Spinal cord (tissue), 10 donors: ENCODE measurements around the gene RUNDC3A. TPM values are rescaled to one million over a fixed set of nuclear protein-coding genes. Genes with fewer than 3 reads are reported as not detected.
"Not testable (repeated sequence)": the region's sequence is repeated elsewhere in the genome, so short reads cannot be mapped to it uniquely, and the experiment has no call there.

ENCODE experiments used
- DNase-seq, 6 donors: peaks; one replicate each; pipeline versions ENCODE4 v3.0.0 to v3.0.0-alpha.2; 2013 to 2015; ENCODE audit warnings: low spot score in 6 of 6, low read depth in 4 of 6
- H3K27ac ChIP-seq: one replicate; pipeline ENCODE4 v1.5.1; 2013; ENCODE audit warnings: low read depth, low read length, control low read depth
- H3K27me3 ChIP-seq: one replicate; pipeline ENCODE4 v1.6.1; 2013; ENCODE audit warnings: low read length; ENCODE audit not compliant: control insufficient read depth, insufficient read depth
- H3K36me3 ChIP-seq: one replicate; pipeline ENCODE4 v1.6.1; 2013; ENCODE audit warnings: low read length; ENCODE audit not compliant: control insufficient read depth, insufficient read depth
- H3K4me1 ChIP-seq: one replicate; pipeline ENCODE4 v1.6.1; 2013; ENCODE audit warnings: low read length; ENCODE audit not compliant: control insufficient read depth, insufficient read depth
- H3K4me3 ChIP-seq: one replicate; pipeline ENCODE4 v1.5.1; 2013; ENCODE audit warnings: low read depth, low read length, control low read depth
- H3K9me3 ChIP-seq: one replicate; pipeline ENCODE4 v1.6.1; 2013; ENCODE audit warnings: low read length; ENCODE audit not compliant: control insufficient read depth, insufficient read depth
- WGBS: methylation state at CpG from one replicate; pipeline ENCODE4 v1.1.5; 2013; ENCODE audit warnings: missing lambda C conversion rate; ENCODE audit not compliant: insufficient coverage; 5-methylcytosine and 5-hydroxymethylcytosine counted together
- polyA plus RNA-seq, 2 donors: library from polyadenylated mRNA; unstranded; fragments of 120-200 nt; gene quantifications; one replicate each; pipeline ENCODE4 v1.2.1, GENCODE V29; 2013; ENCODE audit not compliant: insufficient read length in 2 of 2
- small RNA-seq: library from RNA; depleted of rRNA; stranded (forward); fragments of <200 nt; gene quantifications from one replicate; pipeline ENCODE3, GENCODE V24; 2014; ENCODE audit warnings: low replicate concordance
- total RNA-seq, 2 donors: library from RNA; depleted of rRNA in 1 of 2; stranded (reverse); fragments of 120-200 nt in 1 of 2; fragments of >200 nt in 1 of 2; gene quantifications; one replicate each; pipeline versions ENCODE4 v1.2.3 to v1.2.4, GENCODE V29; 2013 to 2014
- donor health status: healthy.

Gene RUNDC3A
- total and polyA plus RNA-seq, 4 donors, result 44.0 to 173 (median 112) TPM

DNA sequence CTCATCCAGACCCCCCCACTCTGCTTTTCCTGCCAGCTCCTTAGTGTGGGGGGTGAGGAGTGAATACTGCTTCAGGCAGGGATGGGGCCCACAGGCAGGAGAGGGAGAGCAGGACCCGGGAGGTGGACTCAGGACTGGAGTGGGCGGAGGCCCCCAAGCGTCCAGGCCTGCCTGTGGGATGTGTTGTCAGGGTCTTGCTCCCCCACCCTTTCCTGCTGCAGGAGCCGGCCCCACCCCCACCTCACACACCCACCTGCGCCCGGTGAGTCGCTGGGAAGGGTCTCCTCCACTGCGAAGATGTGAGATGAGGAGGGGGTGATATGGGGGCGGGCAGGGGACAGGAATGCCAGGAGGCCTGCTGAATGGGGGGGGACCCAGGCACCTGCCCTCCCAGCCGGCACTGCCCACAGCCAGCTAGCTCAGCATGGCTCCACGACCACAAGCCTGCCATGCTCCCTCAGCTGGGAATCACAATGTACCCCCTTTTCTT is 54.1 kb downstream of the RUNDC3A start:
- peak overlapping the region; percentile 75 for H3K27ac ChIP-seq
- 7% methylated on average over 3 of the region's 11 CpGs for WGBS
- DNase-seq, result peak in 2 of 6 donors; percentile 38 to 40

GRCh38 chr17:44362949-44363612 is 54.7 kb downstream of the RUNDC3A start:
- peaks cover 32% of the 10 kb centered on the region for H3K4me1 ChIP-seq
- peaks cover 26% of the 10 kb centered on the region for H3K36me3 ChIP-seq
- H3K27me3 ChIP-seq, result no peaks in the 10 kb centered on the region
- H3K27ac ChIP-seq, result peak overlapping the region; percentile 75
- no peaks in the 10 kb centered on the region for H3K9me3 ChIP-seq
- H3K4me3 ChIP-seq, result peak overlapping the region; percentile 73
- peak in 2 of 6 donors; percentile 81 to 85 for DNase-seq
- WGBS, result under 1% methylated on average over 44 of the region's 45 CpGs

More for the DNA sequence above, 54.1 kb downstream of the RUNDC3A start:
- no peaks in the 10 kb centered on the region for H3K27me3 ChIP-seq
- H3K4me3 ChIP-seq, result peak overlapping the region; percentile 73
- peaks cover 29% of the 10 kb centered on the region for H3K36me3 ChIP-seq
- no peaks in the 10 kb centered on the region for H3K9me3 ChIP-seq
- peaks cover 32% of the 10 kb centered on the region for H3K4me1 ChIP-seq

- Histone ChIP-seq H3K27ac (peak within 1 kb of the TSS; percentile 75), H3K27me3 (no peaks in the 10 kb centered on the region), H3K9me3 (no peaks in the 10 kb centered on the region), H3K36me3 (peaks cover 20% of the 10 kb centered on the region), H3K4me3 (peak within 1 kb of the TSS; percentile 73), H3K4me1 (peaks cover 32% of the 10 kb centered on the region)
- WGBS, result under 1% methylated on average over 61 of the region's 63 CpGs
- DNase-seq, result peak in 3 of 6 donors; percentile 51 to 92 (median 91)
Observed at GRCh38 chr17:44363613-44364159, 55.3 kb downstream of the RUNDC3A start, which contains the start of gene FAM171A2. Gene FAM171A2 (minus strand): TSS chr17:44363853. CDS start chr17:44363714, 139 bp downstream.

DNA sequence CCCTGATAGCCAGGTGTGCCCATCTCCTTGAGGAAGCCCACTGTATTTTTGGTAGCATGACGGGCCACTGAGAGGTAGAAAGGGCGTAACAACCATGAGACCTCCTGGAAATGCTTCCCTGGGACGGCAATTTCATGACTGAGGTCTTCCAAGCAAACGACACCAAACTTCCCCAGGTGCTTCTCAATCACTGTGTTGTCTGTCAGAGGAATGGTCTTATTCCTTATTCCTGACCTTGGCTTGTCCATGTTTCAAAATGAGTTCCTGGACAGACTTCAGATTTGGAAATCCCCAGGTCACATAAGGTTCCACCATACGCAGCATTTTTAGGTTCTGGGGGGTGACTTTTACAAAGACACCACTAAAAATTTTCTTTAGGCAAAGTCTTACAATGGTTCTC is 56.6 kb downstream of the RUNDC3A start:
- not testable (repeated sequence) for DNase-seq

DNA sequence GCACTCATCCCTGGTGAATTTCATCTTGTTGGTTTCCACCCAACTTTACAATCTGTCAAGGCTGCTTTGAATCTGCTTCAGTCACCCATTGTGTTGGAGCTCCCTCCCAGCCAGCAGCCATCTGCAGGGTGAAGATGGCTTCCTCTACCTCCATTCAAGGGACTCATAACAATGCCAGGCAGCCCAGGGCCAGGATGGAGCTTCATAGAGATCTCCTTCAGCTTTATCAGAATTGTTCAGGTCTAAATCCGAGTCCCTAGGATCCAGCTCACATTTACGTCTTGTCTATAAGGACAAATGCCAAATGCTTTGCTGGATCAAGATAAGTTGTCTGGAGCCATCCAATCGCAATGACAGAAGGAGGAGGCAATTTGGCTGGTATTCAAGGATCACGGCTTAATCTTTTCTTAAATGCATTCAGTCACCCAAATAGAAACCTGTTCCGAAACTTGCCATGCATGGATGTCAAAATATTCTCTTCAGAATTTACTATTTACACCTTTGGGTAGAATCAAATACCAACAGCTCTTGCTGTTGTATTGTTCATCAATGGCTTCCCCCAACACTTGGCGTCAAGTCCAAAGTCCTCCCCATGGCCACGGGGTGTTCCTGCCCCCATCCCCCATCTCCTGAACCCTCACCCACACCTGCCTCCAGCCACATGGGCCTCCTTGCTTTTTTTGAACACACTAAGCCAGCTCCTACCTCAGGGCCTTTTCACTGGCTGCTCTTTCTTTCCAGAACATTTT is 59.0 kb downstream of the RUNDC3A start:
- Histone ChIP-seq H3K27me3 (no peaks in the 10 kb centered on the region), H3K4me1 (peaks cover 5% of the 10 kb centered on the region), H3K27ac (no peak overlapping the region), H3K9me3 (no peaks in the 10 kb centered on the region), H3K4me3 (no peak overlapping the region), H3K36me3 (no peaks in the 10 kb centered on the region)
- DNase-seq, result peak in 1 of 6 donors; percentile 94
- WGBS, result 87% methylated on average over 4 of the region's 7 CpGs

More for the DNA sequence above, 56.6 kb downstream of the RUNDC3A start:
- not testable (repeated sequence) for H3K4me3 ChIP-seq, H3K9me3 ChIP-seq, H3K36me3 ChIP-seq, H3K27ac ChIP-seq, H3K27me3 ChIP-seq
- peaks cover 27% of the 10 kb centered on the region for H3K4me1 ChIP-seq
- WGBS, result 85% methylated on average over 3 of the region's 5 CpGs

Small RNA genes within 50 kb of the gene (small RNA-seq; reads per million reads assigned to genes)
- gene RF00012 (0.06 reads per million), gene RN7SL507P (0.20 reads per million, percentile 6 among the genes with 10 or more reads in this experiment), gene RNU6-453P (not detected)

Other genes starting within 250 kb of the RUNDC3A start
- 10 to 100 TPM; 22.2 to 24.4 TPM for gene LSM12, start 241.9 kb upstream of the RUNDC3A start, total RNA-seq
- gene LSM12, start 241.9 kb upstream of the RUNDC3A start, polyA plus RNA-seq, result 10 to 100 TPM; 41.8 to 48.0 TPM
- 10 to 100 TPM; 31.0 to 56.9 TPM for gene G6PC3, start 237.9 kb upstream of the RUNDC3A start, total RNA-seq
- 100 to 1,000 TPM; 125 to 128 TPM for gene G6PC3, start 237.9 kb upstream of the RUNDC3A start, polyA plus RNA-seq
- 10 to 100 TPM; 32.1 to 43.7 TPM for gene HDAC5, start 185.0 kb upstream of the RUNDC3A start, total RNA-seq
- gene HDAC5, start 185.0 kb upstream of the RUNDC3A start, polyA plus RNA-seq, result 10 to 100 TPM; 64.2 to 68.8 TPM
- 1 to 10 TPM in 1 of 2 donors, under 1 TPM in 1; 0.79 to 2.3 TPM for gene HROB, start 166.7 kb upstream of the RUNDC3A start, total RNA-seq
- gene HROB, start 166.7 kb upstream of the RUNDC3A start, polyA plus RNA-seq, result 1 to 10 TPM; 3.1 to 4.8 TPM
- gene ASB16, start 137.9 kb upstream of the RUNDC3A start, total RNA-seq, result under 1 TPM in 1 of 2 donors, not detected in 1; 0.11 TPM
- gene ASB16, start 137.9 kb upstream of the RUNDC3A start, polyA plus RNA-seq, result 1 to 10 TPM; 1.4 to 3.1 TPM
- gene TMUB2, start 121.6 kb upstream of the RUNDC3A start, total RNA-seq, result 10 to 100 TPM; 27.2 to 39.8 TPM
- 10 to 100 TPM; 40.8 to 54.8 TPM for gene TMUB2, start 121.6 kb upstream of the RUNDC3A start, polyA plus RNA-seq
- gene ATXN7L3, start 108.7 kb upstream of the RUNDC3A start, total RNA-seq, result 10 to 100 TPM; 41.9 to 47.4 TPM
- 100 to 1,000 TPM; 109 to 118 TPM for gene ATXN7L3, start 108.7 kb upstream of the RUNDC3A start, polyA plus RNA-seq
- 100 to 1,000 TPM in 1 of 2 donors, 10 to 100 TPM in 1; 48.6 to 101 TPM for gene UBTF, start 88.9 kb upstream of the RUNDC3A start, total RNA-seq
- gene UBTF, start 88.9 kb upstream of the RUNDC3A start, polyA plus RNA-seq, result 100 to 1,000 TPM; 123 to 127 TPM
- 10 to 100 TPM; 13.7 to 34.6 TPM for gene SLC4A1, start 40.5 kb upstream of the RUNDC3A start, total RNA-seq
- 1 to 10 TPM; 3.9 to 4.1 TPM for gene SLC4A1, start 40.5 kb upstream of the RUNDC3A start, polyA plus RNA-seq
- 10 to 100 TPM; 59.9 to 84.8 TPM for gene SLC25A39, start 16.2 kb downstream of the RUNDC3A start, total RNA-seq
- gene SLC25A39, start 16.2 kb downstream of the RUNDC3A start, polyA plus RNA-seq, result 100 to 1,000 TPM; 120 to 128 TPM
- gene GRN, start 36.7 kb downstream of the RUNDC3A start, total RNA-seq, result 100 to 1,000 TPM; 106 to 146 TPM
- 100 to 1,000 TPM; 119 to 146 TPM for gene GRN, start 36.7 kb downstream of the RUNDC3A start, polyA plus RNA-seq
- gene FAM171A2, start 55.3 kb downstream of the RUNDC3A start, total RNA-seq, result 10 to 100 TPM; 12.1 to 41.6 TPM
- 100 to 1,000 TPM; 110 to 120 TPM for gene FAM171A2, start 55.3 kb downstream of the RUNDC3A start, polyA plus RNA-seq
- gene ITGA2B, start 81.0 kb downstream of the RUNDC3A start, total RNA-seq, result 1 to 10 TPM; 5.4 to 5.6 TPM
- 10 to 100 TPM in 1 of 2 donors, 1 to 10 TPM in 1; 3.9 to 10.2 TPM for gene ITGA2B, start 81.0 kb downstream of the RUNDC3A start, polyA plus RNA-seq
- gene GPATCH8, start 194.8 kb downstream of the RUNDC3A start, total RNA-seq, result 10 to 100 TPM; 36.0 to 37.4 TPM
- gene GPATCH8, start 194.8 kb downstream of the RUNDC3A start, polyA plus RNA-seq, result 10 to 100 TPM; 36.4 to 42.0 TPM
- gene FZD2, start 248.9 kb downstream of the RUNDC3A start, total RNA-seq, result 10 to 100 TPM in 1 of 2 donors, 1 to 10 TPM in 1; 7.4 to 18.3 TPM
- gene FZD2, start 248.9 kb downstream of the RUNDC3A start, polyA plus RNA-seq, result 10 to 100 TPM; 10.4 to 15.5 TPM